T-cell (primary cell): ENCODE results near the gene SRSF2. TPM values are rescaled to one million over a fixed set of nuclear protein-coding genes. Genes with fewer than 3 reads are reported as not detected.
"Not testable (repeated sequence)": the region's sequence is repeated elsewhere in the genome, so short reads cannot be mapped to it uniquely, and the experiment has no call there.

ENCODE experiments used
- ATAC-seq, 4 experiments: fragments of 200-7000 bp in 3 of 4; fragments of 150-1000 bp in 1 of 4; cut with Tn5 transposase; replicated peaks in 1 of 4; 1 replicate in 3 of 4; 2 replicates in 1 of 4; pipeline ENCODE4 v1.10.0; 2021; ENCODE audit warnings: moderate library complexity in 3 of 4, mild to moderate bottlenecking in 2 of 4, moderate number of reproducible peaks in 1 of 4
- CTCF ChIA-PET, 2 donors: fragments of 300-600 bp; sonication (Branson Sonifier 250); formaldehyde crosslinking; loops; one replicate each; lab custom pipeline; 2022; ENCODE audit warnings: antibody characterized with exemption in 2 of 2; lab: Charles Lee
- POLR2A ChIA-PET, 2 donors: fragments of 300-600 bp; sonication (Branson Sonifier 250); formaldehyde crosslinking; loops; one replicate each; lab custom pipeline; 2022; ENCODE audit warnings: antibody characterized with exemption in 2 of 2; lab: Charles Lee
- DNase-seq, 35 experiments: peaks; one replicate each; pipeline versions ENCODE4 v3.0.0 to v3.0.0-alpha.2; 2013 to 2023
- H3K27ac ChIP-seq: one replicate; pipeline ENCODE4 v1.5.1; 2013; ENCODE audit warnings: low read length
- H3K27me3 ChIP-seq, 2 experiments: replicated peaks in 1 of 2; 1 replicate in 1 of 2; 2 replicates in 1 of 2; pipeline versions ENCODE4 v1.6.1 to v1.7.0; 2013; ENCODE audit warnings: low read length in 1 of 2, mixed read lengths in 1 of 2; ENCODE audit not compliant: control insufficient read depth in 2 of 2, insufficient read depth in 2 of 2; ENCODE audit errors: extremely low read depth in 1 of 2
- H3K36me3 ChIP-seq, 2 donors: 1 replicate in 1 of 2; 2 replicates in 1 of 2; pipeline versions ENCODE4 v1.6.1 to v1.7.0; 2013; ENCODE audit warnings: low read length in 1 of 2; ENCODE audit not compliant: control insufficient read depth in 2 of 2, insufficient read depth in 1 of 2; ENCODE audit errors: extremely low read depth in 1 of 2
- H3K4me1 ChIP-seq, 2 experiments: 1 replicate in 1 of 2; 2 replicates in 1 of 2; pipeline versions ENCODE4 v1.6.1 to v1.7.0; 2013; ENCODE audit warnings: low read length in 2 of 2, mixed read lengths in 1 of 2; ENCODE audit not compliant: insufficient read depth in 2 of 2, control insufficient read depth in 1 of 2; ENCODE audit errors: extremely low read depth in 1 of 2
- H3K4me3 ChIP-seq, 2 donors: 1 replicate in 1 of 2; 2 replicates in 1 of 2; pipeline versions ENCODE4 v1.5.1 to v1.7.0; 2013; ENCODE audit warnings: mild to moderate bottlenecking in 2 of 2, low read length in 1 of 2, moderate library complexity in 1 of 2; ENCODE audit not compliant: control insufficient read depth in 1 of 2; ENCODE audit errors: extremely low read depth in 1 of 2
- H3K9me3 ChIP-seq: 2 replicates; pipeline ENCODE4 v1.7.0; 2013
- H3K27ac Mint-ChIP-seq, 2 donors: one replicate each; pipeline ENCODE4 v1.8.0; 2020 to 2021; ENCODE audit warnings: mild to moderate bottlenecking in 2 of 2, mixed read lengths in 2 of 2
- H3K27me3 Mint-ChIP-seq, 2 donors: one replicate each; pipeline ENCODE4 v1.8.0; 2021 to 2022; ENCODE audit warnings: mixed read lengths in 2 of 2
- H3K36me3 Mint-ChIP-seq: one replicate; pipeline ENCODE4 v1.8.0; 2021; ENCODE audit warnings: mixed read lengths
- H3K4me1 Mint-ChIP-seq, 3 donors: one replicate each; pipeline ENCODE4 v1.8.0; 2020 to 2022; ENCODE audit warnings: mixed read lengths in 3 of 3, mild to moderate bottlenecking in 1 of 3
- H3K4me3 Mint-ChIP-seq, 3 donors: one replicate each; pipeline ENCODE4 v1.8.0; 2020 to 2022; ENCODE audit warnings: mild to moderate bottlenecking in 3 of 3, mixed read lengths in 3 of 3, moderate library complexity in 3 of 3
- H3K9me3 Mint-ChIP-seq, 3 donors: one replicate each; pipeline ENCODE4 v1.8.0; 2020 to 2022; ENCODE audit warnings: mixed read lengths in 3 of 3
- WGBS: methylation state at CpG from one replicate; pipeline ENCODE4 v1.1.5; 2013; ENCODE audit warnings: missing lambda C conversion rate; ENCODE audit not compliant: insufficient coverage; 5-methylcytosine and 5-hydroxymethylcytosine counted together
- total RNA-seq, 35 experiments: library from RNA in 6 of 35; stranded (reverse) in 6 of 35; fragments of 120-200 nt in 1 of 35; gene quantifications; one replicate each; pipeline versions ENCODE4 v1.2.1 to v1.2.4 and lab custom pipeline; 2013 to 2026

Gene SRSF2
- total RNA-seq, 5 donors from 2014 or later (not counting 1 experiment from before 2014, with no cell fraction given) = 349 to 413 (median 382) TPM

- under 1% methylated on average over 50 of the region's 60 CpGs for WGBS
- peaks cover 56 to 70% (median 58%) of the 10 kb centered on the region in 3 donors for H3K4me1 Mint-ChIP-seq
- ATAC-seq (peak; percentile 83 to 89 (median 88)), DNase-seq (peak in 5 of 35 experiments; percentile 87 to 96 (median 93))
- no peaks in the 10 kb centered on the region for H3K9me3 Mint-ChIP-seq
- Histone ChIP-seq H3K36me3 (peaks cover 17 to 39% of the 10 kb centered on the region in 2 donors), H3K4me3 (peak within 1 kb of the TSS; percentile 88 to 90), H3K4me1 (peaks cover 23 to 70% of the 10 kb centered on the region in 2 experiments), H3K9me3 (no peaks in the 10 kb centered on the region), H3K27ac (peak within 1 kb of the TSS; percentile 98), H3K27me3 (no peaks in the 10 kb centered on the region)
- peak within 1 kb of the TSS; percentile 89 to 96 (median 93) for H3K4me3 Mint-ChIP-seq
- H3K27ac Mint-ChIP-seq = peak within 1 kb of the TSS; percentile 96 to 98
- ChIA-PET POLR2A (interaction anchor here (1.0 to 2.7 kb wide), 5 partner anchors 9 to 12 kb away, joined by 3 to 25 read pairs (median 6); partner anchors contain the start of gene MFSD11 (in 1 of the 2)), CTCF (interaction anchor here (1.5 to 2.3 kb wide), 3 partner anchors 9 to 13 kb away, joined by 4 to 7 read pairs (median 7); partner anchors contain the start of genes MFSD11 (in 1 of the 2) and SRSF2 (in 1 of the 2))
- no peaks in the 10 kb centered on the region for H3K27me3 Mint-ChIP-seq
- H3K36me3 Mint-ChIP-seq = peaks cover 34% of the 10 kb centered on the region
These were observed 10.8 kb downstream of the SRSF2 start, which contains the start of gene JMJD6 for GRCh38 chr17:76726231-76726775. Gene JMJD6, minus strand, starts transcription at chr17:76726606. Its CDS starts 131 bp downstream, at chr17:76726475.

- peaks cover 55 to 71% (median 60%) of the 10 kb centered on the region in 3 donors for H3K4me1 Mint-ChIP-seq
- Histone ChIP-seq H3K9me3 (no peaks in the 10 kb centered on the region), H3K27ac (peak overlapping the region; percentile 98), H3K27me3 (no peaks in the 10 kb centered on the region), H3K4me3 (peak overlapping the region; percentile 77 to 88), H3K36me3 (peaks cover 17 to 42% of the 10 kb centered on the region in 2 donors), H3K4me1 (peaks cover 23 to 66% of the 10 kb centered on the region in 2 experiments)
- H3K36me3 Mint-ChIP-seq = peaks cover 37% of the 10 kb centered on the region
- CTCF ChIA-PET = interaction anchor here (0.6 to 2.3 kb wide), 5 partner anchors 9 to 1985 kb away, joined by 4 to 9 read pairs (median 7); partner anchors contain the start of genes MFSD11 (in 1 of the 2) and SRSF2 (in 1 of the 2)
- peak overlapping the region; percentile 89 to 96 (median 93) for H3K4me3 Mint-ChIP-seq
- no peaks in the 10 kb centered on the region for H3K9me3 Mint-ChIP-seq
- no peaks in the 10 kb centered on the region for H3K27me3 Mint-ChIP-seq
- peak overlapping the region; percentile 84 to 92 for H3K27ac Mint-ChIP-seq
- POLR2A ChIA-PET = interaction anchor here (0.7 to 2.7 kb wide), 6 partner anchors 9 to 682 kb away, joined by 3 to 25 read pairs (median 6); partner anchors contain the start of gene MFSD11 (in 1 of the 2)
- peak; percentile 22 to 32 (median 24) for ATAC-seq
- peak; percentile 37 to 79 (median 61) for DNase-seq
- WGBS = 4% methylated on average over 37 of the region's 38 CpGs
These were observed 11.4 kb downstream of the SRSF2 start for GRCh38 chr17:76725580-76726230.

- Mint-ChIP-seq H3K27ac (no peak overlapping the region), H3K36me3 (peaks cover 50% of the 10 kb centered on the region), H3K4me1 (peaks cover 46 to 60% (median 51%) of the 10 kb centered on the region in 3 donors), H3K27me3 (no peaks in the 10 kb centered on the region), H3K9me3 (no peaks in the 10 kb centered on the region), H3K4me3 (peak overlapping the region in 1 of 3 donors; percentile 89)
- ChIA-PET CTCF (interaction anchor here in 1 of 2 donors (0.6 to 2.1 kb wide), 2 partner anchors 10 to 199 kb away, joined by 3 to 7 read pairs; no protein-coding TSS in a partner anchor), POLR2A (no interaction called here)
- ATAC-seq = no peak
- Histone ChIP-seq H3K4me1 (peaks cover 14 to 49% of the 10 kb centered on the region in 2 experiments), H3K4me3 (no peak overlapping the region), H3K27ac (no peak overlapping the region), H3K36me3 (peaks cover 11 to 54% of the 10 kb centered on the region in 2 donors), H3K9me3 (no peaks in the 10 kb centered on the region), H3K27me3 (no peaks in the 10 kb centered on the region)
- 96% methylated on average over 5 of the region's 9 CpGs for WGBS
- DNase-seq = no peak
These were observed 13.3 kb downstream of the SRSF2 start for GRCh38 chr17:76723812-76724211.

- Histone ChIP-seq H3K36me3 (peaks cover 13 to 62% of the 10 kb centered on the region in 2 donors), H3K4me1 (peaks cover 9 to 41% of the 10 kb centered on the region in 2 experiments)
- not testable (repeated sequence) for H3K4me3 ChIP-seq, H3K9me3 ChIP-seq, H3K27me3 Mint-ChIP-seq, ATAC-seq, H3K27ac Mint-ChIP-seq, H3K9me3 Mint-ChIP-seq, DNase-seq, H3K27me3 ChIP-seq, H3K27ac ChIP-seq
- Mint-ChIP-seq H3K4me1 (peaks cover 38 to 54% (median 46%) of the 10 kb centered on the region in 3 donors), H3K4me3 (peak overlapping the region in 1 of 3 donors; percentile 9), H3K36me3 (peaks cover 54% of the 10 kb centered on the region)
- 94% methylated on average over 2 of the region's 8 CpGs for WGBS
- ChIA-PET CTCF (interaction anchor here in 1 of 2 donors (2.1 kb wide), 1 partner anchor 9 kb away, joined by 7 read pairs; no protein-coding TSS in a partner anchor), POLR2A (interaction anchor here (0.6 to 0.7 kb wide), 2 partner anchors 30 to 602 kb away, joined by 3 to 6 read pairs; no protein-coding TSS in a partner anchor)
These were observed 14.2 kb downstream of the SRSF2 start for GRCh38 chr17:76722977-76723376.

GRCh38 chr17:76722279-76722678 lies 14.9 kb downstream of the SRSF2 start:
- H3K27ac Mint-ChIP-seq = no peak overlapping the region
- Histone ChIP-seq H3K27ac (no peak overlapping the region), H3K4me1 (peaks cover 4 to 34% of the 10 kb centered on the region in 2 experiments), H3K9me3 (no peaks in the 10 kb centered on the region), H3K4me3 (no peak overlapping the region), H3K27me3 (no peaks in the 10 kb centered on the region), H3K36me3 (peaks cover 13 to 69% of the 10 kb centered on the region in 2 donors)
- DNase-seq (no peak), ATAC-seq (no peak)
- H3K27me3 Mint-ChIP-seq = no peaks in the 10 kb centered on the region
- H3K4me1 Mint-ChIP-seq = peaks cover 31 to 48% (median 41%) of the 10 kb centered on the region in 3 donors
- ChIA-PET POLR2A (interaction anchor here in 1 of 2 donors (0.7 kb wide), 1 partner anchor 16 kb away, joined by 9 read pairs; the partner anchor contains the start of gene MFSD11), CTCF (interaction anchor here in 1 of 2 donors (0.6 kb wide), 1 partner anchor 491 kb away, joined by 3 read pairs; no protein-coding TSS in a partner anchor)
- WGBS = 100% methylated on average over 3 of the region's 8 CpGs
- no peak overlapping the region for H3K4me3 Mint-ChIP-seq
- H3K36me3 Mint-ChIP-seq = peaks cover 52% of the 10 kb centered on the region
- no peaks in the 10 kb centered on the region for H3K9me3 Mint-ChIP-seq
